GM12878 (cell line): ENCODE results near the gene FSD1L. TPM values are rescaled to one million over a fixed set of nuclear protein-coding genes. Genes with fewer than 3 reads are reported as not detected.

Experiments
- ATAC-seq: fragments of 200-7000 bp; cut with Tn5 transposase; 3 replicates; pipeline ENCODE4 v1.9.1; 2020; ENCODE audit warnings: mild to moderate bottlenecking, moderate library complexity
- BruUV-seq: library from RNA; stranded (reverse); fragments of 400-500 nt; replicated peaks from 2 replicates; lab custom pipeline; 2021; lab: Mats Ljungman, UMichigan
- CTCF ChIA-PET: fragments of 300-600 bp; sonication (Branson Sonifier 250); formaldehyde crosslinking; extraction: SDS; loops from one replicate; lab custom pipeline; 2021; ENCODE audit warnings: inconsistent platforms; lab: Yijun Ruan, JAX
- POLR2A ChIA-PET: fragments of 350-600 bp; formaldehyde crosslinking; extraction: SDS; loops from one replicate; lab custom pipeline; 2021; ENCODE audit warnings: inconsistent platforms; lab: Charles Lee
- RAD21 ChIA-PET: fragments of 300-600 bp; sonication (Branson Sonifier 250); formaldehyde crosslinking; loops from one replicate; lab custom pipeline; 2023; ENCODE audit warnings: antibody characterized with exemption; ENCODE audit not compliant: unreplicated experiment; lab: Charles Lee
- SMC1A ChIA-PET: fragments of 300-600 bp; sonication (Branson Sonifier 250); formaldehyde crosslinking; loops from one replicate; lab custom pipeline; 2023; ENCODE audit not compliant: unreplicated experiment, uncharacterized antibody; lab: Charles Lee
- DNase-seq: peaks from one replicate; pipeline ENCODE4 v3.0.0-alpha.2; 2011; ENCODE audit warnings: low read depth, low spot score
- FAIRE-seq: peaks from 3 replicates; lab custom pipeline; 2011; peaks lifted over from hg19 to GRCh38; lab: Jason Lieb, UNC
- H2AFZ ChIP-seq: 2 replicates; pipeline ENCODE4 v1.6.0; 2011; ENCODE audit warnings: low read depth, low read length, control low read depth; ENCODE audit not compliant: control insufficient read depth
- H3K27ac ChIP-seq: 2 replicates; pipeline ENCODE4 v1.5.1; 2011; ENCODE audit warnings: control low read depth; ENCODE audit not compliant: control insufficient read depth, insufficient read depth
- H3K27me3 ChIP-seq, 2 experiments: replicated peaks in 1 of 2; 2 replicates each; pipeline versions ENCODE4 v1.6.0 to v1.6.1; 2011; ENCODE audit warnings: low read length in 1 of 2; ENCODE audit not compliant: control insufficient read depth in 2 of 2, insufficient read depth in 2 of 2
- H3K36me3 ChIP-seq, 2 experiments: 2 replicates each; pipeline ENCODE4 v1.5.1; 2011; ENCODE audit warnings: low read length in 1 of 2; ENCODE audit not compliant: control insufficient read depth in 2 of 2, insufficient read depth in 2 of 2
- H3K4me1 ChIP-seq: 2 replicates; pipeline ENCODE4 v1.6.1; 2011; ENCODE audit warnings: mild to moderate bottlenecking, low read length, moderate library complexity, mixed read lengths; ENCODE audit not compliant: control insufficient read depth, insufficient read depth
- H3K4me2 ChIP-seq: 2 replicates; pipeline ENCODE4 v1.6.0; 2011; ENCODE audit warnings: control low read depth; ENCODE audit not compliant: control insufficient read depth, insufficient read depth
- H3K4me3 ChIP-seq: fragments of 200-600 bp; sonication (generic); 2 replicates; pipeline ENCODE4 v1.5.1; 2016
- H3K79me2 ChIP-seq: 2 replicates; pipeline ENCODE4 v1.6.0; 2011; ENCODE audit warnings: low read length; ENCODE audit not compliant: control insufficient read depth, insufficient read depth
- H3K9ac ChIP-seq: 2 replicates; pipeline ENCODE4 v1.8.0; 2011; ENCODE audit warnings: low read length, control low read depth, mixed read lengths; ENCODE audit not compliant: control insufficient read depth, insufficient read depth
- H3K9me3 ChIP-seq: replicated peaks from 3 replicates; pipeline ENCODE4 v1.5.1; 2011; ENCODE audit warnings: mild to moderate bottlenecking, low read length; ENCODE audit not compliant: control insufficient read depth, insufficient read depth
- H4K20me1 ChIP-seq: 2 replicates; pipeline ENCODE4 v1.6.0; 2011; ENCODE audit not compliant: control insufficient read depth, insufficient read depth
- CBX3 ChIP-seq: fragments of 200-600 bp; sonication (generic); IDR thresholded peaks from 2 replicates; pipeline ENCODE4 v1.6.1; 2016; ENCODE audit warnings: low read depth, borderline replicate concordance
- CHD2 ChIP-seq: IDR thresholded peaks from 2 replicates; pipeline ENCODE4 v1.6.1; 2011; ENCODE audit warnings: low read depth, low read length, improper control_type of control experiment, borderline replicate concordance
- KDM1A ChIP-seq: fragments of 200-600 bp; sonication (generic); IDR thresholded peaks from 2 replicates; pipeline ENCODE4 v1.6.1; 2016; ENCODE audit warnings: borderline replicate concordance
- MEF2B ChIP-seq: fragments of 450-650 bp; IDR thresholded peaks from 2 replicates; pipeline ENCODE4 v1.6.1; 2018; ENCODE audit warnings: mild to moderate bottlenecking, moderate library complexity; ENCODE audit not compliant: partially characterized antibody, poor library complexity, severe bottlenecking
- MTA2 ChIP-seq: fragments of 450-650 bp; IDR thresholded peaks from 2 replicates; pipeline ENCODE4 v1.6.1; 2016; ENCODE audit warnings: low read depth, mild to moderate bottlenecking, moderate library complexity
- NFIC ChIP-seq: IDR thresholded peaks from 2 replicates; pipeline ENCODE4 v1.6.1; 2012; ENCODE audit warnings: low read depth, mild to moderate bottlenecking, inconsistent platforms, low read length, moderate library complexity
- SIN3A ChIP-seq: IDR thresholded peaks from 2 replicates; pipeline ENCODE4 v1.6.1; 2012; ENCODE audit warnings: low read depth, low read length, improper control_type of control experiment
- SIX5 ChIP-seq: IDR thresholded peaks from 2 replicates; pipeline ENCODE4 v1.6.1; 2011; ENCODE audit warnings: mild to moderate bottlenecking, low read depth, low read length, moderate library complexity; ENCODE audit not compliant: severe bottlenecking
- SUZ12 ChIP-seq: fragments of 200-600 bp; sonication (generic); IDR thresholded peaks from one replicate; pipeline ENCODE4 v1.6.1; 2018; ENCODE audit warnings: antibody characterized with exemption, mild to moderate bottlenecking; ENCODE audit not compliant: unreplicated experiment
- TCF12 ChIP-seq: IDR thresholded peaks from 2 replicates; pipeline ENCODE4 v1.6.1; 2011; ENCODE audit warnings: low read depth, mild to moderate bottlenecking, low read length
- YBX1 ChIP-seq: fragments of 450-650 bp; IDR thresholded peaks from 2 replicates; pipeline ENCODE4 v1.6.1; 2016; ENCODE audit warnings: antibody characterized with exemption
- ZNF217 ChIP-seq: fragments of 450-650 bp; IDR thresholded peaks from 2 replicates; pipeline ENCODE4 v1.6.1; 2017; ENCODE audit warnings: antibody characterized with exemption, mild to moderate bottlenecking
- WGBS: methylation state at CpG from one replicate; pipeline ENCODE4 v1.1.6; 2016; ENCODE audit warnings: low lambda C conversion rate; ENCODE audit not compliant: insufficient replicate concordance, insufficient coverage; ENCODE audit errors: missing lambda C conversion rate; 5-methylcytosine and 5-hydroxymethylcytosine counted together
- in situ Hi-C: fragments of 300-500 bp; cut with MboI; formaldehyde crosslinking; loops from 9 replicates; pipeline ENCODE4 v1.14.3; 2018; ENCODE audit warnings: mixed read lengths
- intact Hi-C: fragments of 100-400 bp; cut with micrococcal nuclease; formaldehyde crosslinking; loops from one replicate; pipeline ENCODE4 v1.14.2; 2022; ENCODE audit not compliant: unreplicated experiment
- polyA plus RNA-seq, 11 experiments: library from polyadenylated mRNA; depleted of rRNA in 4 of 11; unstranded in 6 of 11; stranded (reverse) in 5 of 11; fragments of >200 nt; fragmentation: Nextera tagmentation in 4 of 11; fragmentation: Illumina TruSeq in 1 of 11; extraction: Ambion mirVana in 4 of 11; extraction: Trizol in 1 of 11; gene quantifications; 1 replicate in 1 of 11; 2 replicates in 10 of 11; pipeline versions ENCODE4 v1.2.1 to v1.2.3, GENCODE V29; 2011 to 2016; ENCODE audit warnings: inconsistent platforms in 2 of 11, missing spikeins in 2 of 11, low read depth in 1 of 11
- total RNA-seq, 4 experiments: library from RNA; depleted of rRNA in 3 of 4; stranded (reverse); fragments of >200 nt in 3 of 4; fragmentation: Illumina TruSeq in 1 of 4; extraction: Trizol in 1 of 4; gene quantifications; 2 replicates each; pipeline versions ENCODE4 v1.2.1 to v1.2.3, GENCODE V29; 2013 to 2021
- TF ChIP-seq, protein P1 (sequence below): IDR thresholded peaks from 2 replicates; pipeline ENCODE4 v1.6.1; 2012; ENCODE audit warnings: low read depth, low read length, improper control_type of control experiment
- TF ChIP-seq, protein P2 (sequence below): IDR thresholded peaks from 2 replicates; pipeline ENCODE4 v1.6.1; 2011; ENCODE audit warnings: low read depth, mild to moderate bottlenecking, low read length, moderate library complexity, borderline replicate concordance; ENCODE audit errors: extremely low read depth
- TF ChIP-seq, protein P3 (sequence below): fragments of 450-650 bp; conservative IDR thresholded peaks from 2 replicates; pipeline ENCODE4 v1.6.1; 2017; ENCODE audit warnings: mild to moderate bottlenecking, moderate library complexity

FSD1L gene
- total and polyA plus RNA-seq, 10 of the 15 experiments (the other 5 are each of a cell fraction or from before 2014, with no cell fraction given) = 11.9 to 52.4 (median 17.0) TPM

DNA sequence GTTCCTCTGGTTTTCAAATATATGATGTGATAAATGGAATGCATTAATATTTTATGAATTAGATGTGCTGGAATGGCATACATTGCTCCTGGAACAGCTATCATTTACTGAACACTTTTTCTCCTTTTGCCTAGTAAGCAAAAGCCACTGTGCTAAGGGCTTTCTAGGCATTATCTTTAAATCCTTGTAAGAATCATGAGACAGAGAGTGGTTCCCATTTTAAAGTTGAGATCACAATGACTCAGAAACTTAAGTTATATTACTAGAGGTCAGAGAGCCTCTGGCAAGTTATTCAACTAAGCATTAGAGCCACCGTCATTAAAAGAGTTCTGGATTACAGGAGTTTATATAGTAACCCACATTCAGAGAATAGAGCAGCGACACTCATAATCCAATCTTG, 26.7 kb upstream of the FSD1L start:
- Histone ChIP-seq H3K36me3 (no peaks in the 10 kb centered on the region), H3K4me1 (peaks cover 9% of the 10 kb centered on the region), H3K27me3 (no peaks in the 10 kb centered on the region), H3K27ac (no peak overlapping the region), H3K4me3 (no peak overlapping the region), H3K9ac (no peak overlapping the region), H4K20me1 (no peaks in the 10 kb centered on the region), H3K9me3 (no peaks in the 10 kb centered on the region), H2AFZ (no peak overlapping the region), H3K79me2 (no peaks in the 10 kb centered on the region), H3K4me2 (no peak overlapping the region)
- no TSS peak for BruUV-seq
- TF ChIP-seq CBX3 (no peak), MEF2B (no peak), MTA2 (no peak), KDM1A (no peak), SUZ12 (no peak), SIN3A (no peak), TCF12 (no peak), CHD2 (no peak), SIX5 (no peak), YBX1 (no peak), NFIC (no peak), ZNF217 (no peak)
- TF ChIP-seq, protein P1, sequence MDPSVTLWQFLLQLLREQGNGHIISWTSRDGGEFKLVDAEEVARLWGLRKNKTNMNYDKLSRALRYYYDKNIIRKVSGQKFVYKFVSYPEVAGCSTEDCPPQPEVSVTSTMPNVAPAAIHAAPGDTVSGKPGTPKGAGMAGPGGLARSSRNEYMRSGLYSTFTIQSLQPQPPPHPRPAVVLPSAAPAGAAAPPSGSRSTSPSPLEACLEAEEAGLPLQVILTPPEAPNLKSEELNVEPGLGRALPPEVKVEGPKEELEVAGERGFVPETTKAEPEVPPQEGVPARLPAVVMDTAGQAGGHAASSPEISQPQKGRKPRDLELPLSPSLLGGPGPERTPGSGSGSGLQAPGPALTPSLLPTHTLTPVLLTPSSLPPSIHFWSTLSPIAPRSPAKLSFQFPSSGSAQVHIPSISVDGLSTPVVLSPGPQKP = no peak
- TF ChIP-seq, protein P2, sequence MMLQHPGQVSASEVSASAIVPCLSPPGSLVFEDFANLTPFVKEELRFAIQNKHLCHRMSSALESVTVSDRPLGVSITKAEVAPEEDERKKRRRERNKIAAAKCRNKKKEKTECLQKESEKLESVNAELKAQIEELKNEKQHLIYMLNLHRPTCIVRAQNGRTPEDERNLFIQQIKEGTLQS = no peak
- TF ChIP-seq, protein P3, sequence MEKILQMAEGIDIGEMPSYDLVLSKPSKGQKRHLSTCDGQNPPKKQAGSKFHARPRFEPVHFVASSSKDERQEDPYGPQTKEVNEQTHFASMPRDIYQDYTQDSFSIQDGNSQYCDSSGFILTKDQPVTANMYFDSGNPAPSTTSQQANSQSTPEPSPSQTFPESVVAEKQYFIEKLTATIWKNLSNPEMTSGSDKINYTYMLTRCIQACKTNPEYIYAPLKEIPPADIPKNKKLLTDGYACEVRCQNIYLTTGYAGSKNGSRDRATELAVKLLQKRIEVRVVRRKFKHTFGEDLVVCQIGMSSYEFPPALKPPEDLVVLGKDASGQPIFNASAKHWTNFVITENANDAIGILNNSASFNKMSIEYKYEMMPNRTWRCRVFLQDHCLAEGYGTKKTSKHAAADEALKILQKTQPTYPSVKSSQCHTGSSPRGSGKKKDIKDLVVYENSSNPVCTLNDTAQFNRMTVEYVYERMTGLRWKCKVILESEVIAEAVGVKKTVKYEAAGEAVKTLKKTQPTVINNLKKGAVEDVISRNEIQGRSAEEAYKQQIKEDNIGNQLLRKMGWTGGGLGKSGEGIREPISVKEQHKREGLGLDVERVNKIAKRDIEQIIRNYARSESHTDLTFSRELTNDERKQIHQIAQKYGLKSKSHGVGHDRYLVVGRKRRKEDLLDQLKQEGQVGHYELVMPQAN = no peak
- POLR2A ChIA-PET = no interaction called here
- DNase-seq (no peak), FAIRE-seq (no peak), ATAC-seq (no peak)
- SMC1A ChIA-PET = no interaction called here
- RAD21 ChIA-PET = no interaction called here
- WGBS = 98% methylated on average over 2 of the region's 2 CpGs
- intact Hi-C loops = no loop called here
- in situ Hi-C loops = loop anchor here (5.0 kb wide), 1 partner anchor 296 kb away; no protein-coding TSS in a partner anchor
- CTCF ChIA-PET = interaction anchor here (0.8 kb wide), 1 partner anchor 558 kb away, joined by 3 read pairs; no protein-coding TSS in a partner anchor
